HCT116 (cell line): ENCODE data around the gene TMEM256.

Experiments
- CTCF ChIP-seq, 3 experiments: fragments of 200-600 bp in 1 of 3; sonication (generic) in 1 of 3; IDR thresholded peaks in 2 of 3; conservative IDR thresholded peaks in 1 of 3; 2 replicates each; pipeline ENCODE4 v1.5.1; 2012 to 2017; ENCODE audit warnings: low read depth in 2 of 3, low read length in 2 of 3, antibody characterized with exemption in 1 of 3, borderline replicate concordance in 1 of 3, control low read depth in 1 of 3, mild to moderate bottlenecking in 1 of 3, mixed read lengths in 1 of 3, mixed run types in 1 of 3, moderate library complexity in 1 of 3; ENCODE audit not compliant: insufficient read depth in 1 of 3
- POLR2A ChIP-seq: IDR thresholded peaks from 2 replicates; pipeline ENCODE4 v1.7.0; 2011; ENCODE audit warnings: borderline replicate concordance; ENCODE audit not compliant: insufficient read depth, insufficient read length; ENCODE audit errors: extremely low read depth
- POLR2AphosphoS5 ChIP-seq: IDR thresholded peaks from 2 replicates; pipeline ENCODE4 v1.6.1; 2011; ENCODE audit warnings: mild to moderate bottlenecking, low read depth, low read length, moderate library complexity
- REST ChIP-seq: IDR thresholded peaks from 2 replicates; pipeline ENCODE4 v1.6.1; 2012; ENCODE audit warnings: low read depth
- ZNF274 ChIP-seq: fragments of 200-500 bp; sonication (Bioruptor generic); IDR thresholded peaks from 2 replicates; pipeline ENCODE4 v1.6.1; 2014; ENCODE audit warnings: mild to moderate bottlenecking, low read depth, low read length, inconsistent platforms

GRCh38 chr17:7441266-7441665, 37.4 kb upstream of the TMEM256 start:
- TF ChIP-seq POLR2AphosphoS5 (no peak), CTCF (IDR thresholded peaks at IDR 0.05 in 2 of 3, conservative IDR thresholded peaks at IDR 0.05 in 1 of 3; ENCODE audit: borderline replicate concordance in 1 of 3, insufficient read depth in 1 of 3, low read depth in 2 of 3, low read length in 2 of 3) (no peak), REST (no peak), ZNF274 (no peak), POLR2A (no peak)
